ENCODE data around the gene TREML4.
A peak's percentile ranks its signal among the peaks of the same experiment; 100 is the strongest.
"Not testable (repeated sequence)": the region's sequence is repeated elsewhere in the genome, so short reads cannot be mapped to it uniquely, and the experiment has no call there.

TREML4 gene

DNA sequence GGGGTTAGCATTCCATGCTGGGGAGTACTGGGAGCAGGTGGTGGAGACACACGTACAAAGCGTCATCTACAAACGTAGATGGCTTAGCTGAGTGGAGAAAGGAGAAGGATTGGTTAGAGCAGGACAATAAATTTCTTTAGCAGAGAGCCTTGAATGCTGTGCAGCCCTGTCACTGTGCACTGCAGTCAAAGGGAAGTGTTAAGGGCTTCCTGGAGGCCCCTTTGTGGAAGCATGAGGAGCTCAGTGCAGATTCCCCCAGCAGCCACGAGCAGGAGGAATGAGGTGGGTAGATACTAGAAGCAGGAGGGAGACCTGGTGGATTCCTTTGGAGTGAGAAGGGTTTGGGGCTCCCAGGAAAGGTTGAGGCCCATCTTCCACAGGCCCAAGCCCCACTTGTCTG lies 6.1 kb upstream of the TREML4 start:
- H3K4me3 Mint-ChIP-seq, result no peak overlapping the region
- no peaks in the 10 kb centered on the region for H3K27me3 Mint-ChIP-seq
- H3K27ac Mint-ChIP-seq, result no peak overlapping the region
- no peak for ATAC-seq (replicated peaks)
- DNase-seq, result no peak
- H3K4me1 Mint-ChIP-seq, result peaks cover 12 to 25% of the 10 kb centered on the region in 2 donors
- no peaks in the 10 kb centered on the region for H3K9me3 Mint-ChIP-seq
- H3K36me3 Mint-ChIP-seq, result no peaks in the 10 kb centered on the region

- DNase-seq (no peak), ATAC-seq (replicated peaks) (no peak)
- H3K27ac Mint-ChIP-seq, result no peak overlapping the region
- peaks cover under 1% of the 10 kb centered on the region in 2 donors for H3K27me3 Mint-ChIP-seq
- H3K9me3 Mint-ChIP-seq, result no peaks in the 10 kb centered on the region
- H3K4me3 Mint-ChIP-seq, result no peak overlapping the region
- no peaks in the 10 kb centered on the region for H3K36me3 Mint-ChIP-seq
- peaks cover 13 to 26% of the 10 kb centered on the region in 2 donors for H3K4me1 Mint-ChIP-seq
Observed at GRCh38 chr6:41222513-41222912, 5.6 kb upstream of the TREML4 start.

DNA sequence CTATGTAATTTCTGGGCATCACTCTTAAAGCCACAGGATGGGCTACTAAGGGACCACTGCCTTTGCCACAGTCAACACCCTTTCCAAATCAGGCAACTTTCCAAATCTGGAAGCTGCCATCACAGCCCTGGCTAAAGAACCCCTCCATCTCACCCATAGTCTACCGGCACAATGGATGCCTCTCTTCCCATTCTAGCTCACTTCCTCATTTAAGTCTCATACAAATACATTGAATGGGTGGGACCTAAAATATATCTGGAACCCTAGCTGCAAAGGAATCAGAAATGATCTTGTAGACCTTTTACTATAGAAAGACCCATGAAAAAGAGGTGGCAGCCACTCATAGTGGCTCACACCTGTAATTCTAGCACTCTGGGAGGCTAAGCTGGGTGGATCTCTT lies 3.3 kb upstream of the TREML4 start:
- peaks cover 22 to 47% of the 10 kb centered on the region in 2 donors for H3K4me1 Mint-ChIP-seq
- H3K4me3 Mint-ChIP-seq, result no peak overlapping the region
- H3K9me3 Mint-ChIP-seq, result no peaks in the 10 kb centered on the region
- no peak for DNase-seq
- peaks cover 5% of the 10 kb centered on the region in 2 donors for H3K27me3 Mint-ChIP-seq
- no peak for ATAC-seq (replicated peaks)
- no peak overlapping the region for H3K27ac Mint-ChIP-seq
- no peaks in the 10 kb centered on the region for H3K36me3 Mint-ChIP-seq

GRCh38 chr6:41226752-41227151 lies 1.4 kb upstream of the TREML4 start:
- Mint-ChIP-seq H3K36me3 (no peaks in the 10 kb centered on the region), H3K4me3 (no peak overlapping the region), H3K4me1 (peaks cover 22 to 45% of the 10 kb centered on the region in 2 donors), H3K27me3 (peaks cover 5% of the 10 kb centered on the region in 2 donors), H3K9me3 (no peaks in the 10 kb centered on the region), H3K27ac (no peak overlapping the region)
- ATAC-seq (replicated peaks) (no peak), DNase-seq (no peak)

GRCh38 chr6:41228616-41229015 lies 467 bp downstream of the TREML4 start:
- peaks cover 18 to 33% of the 10 kb centered on the region in 2 donors for H3K4me1 Mint-ChIP-seq
- ATAC-seq (replicated peaks) (peak; percentile 58 to 59), DNase-seq (no peak)
- no peaks in the 10 kb centered on the region for H3K9me3 Mint-ChIP-seq
- peak overlapping the region; percentile 81 to 86 for H3K4me3 Mint-ChIP-seq
- peak overlapping the region; percentile 92 for H3K27ac Mint-ChIP-seq
- peaks cover 5% of the 10 kb centered on the region in 2 donors for H3K27me3 Mint-ChIP-seq
- no peaks in the 10 kb centered on the region for H3K36me3 Mint-ChIP-seq

DNA sequence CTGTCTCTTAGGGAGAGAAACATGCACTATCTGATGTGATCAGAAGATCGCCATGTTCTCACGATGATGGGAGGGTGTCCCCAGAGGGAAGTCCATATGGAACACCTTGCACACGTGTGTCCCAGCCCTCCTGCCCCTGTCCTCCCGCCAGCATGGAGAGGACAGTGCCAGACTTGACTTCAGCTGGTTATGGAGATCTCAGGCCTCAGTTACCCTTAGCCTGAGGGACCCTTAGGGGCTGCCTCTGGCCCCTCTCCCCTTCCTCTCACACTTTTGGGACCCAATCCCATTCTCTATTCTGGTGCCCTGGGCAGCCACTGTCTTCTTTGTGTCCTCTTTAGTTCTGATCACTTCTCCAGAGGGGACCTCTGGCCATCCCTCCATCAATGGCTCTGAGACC lies 1.6 kb downstream of the TREML4 start:
- Mint-ChIP-seq H3K27me3 (peaks cover 5% of the 10 kb centered on the region in 2 donors), H3K4me1 (peaks cover 13 to 26% of the 10 kb centered on the region in 2 donors), H3K27ac (no peak overlapping the region), H3K36me3 (no peaks in the 10 kb centered on the region), H3K9me3 (no peaks in the 10 kb centered on the region), H3K4me3 (no peak overlapping the region)
- DNase-seq (no peak), ATAC-seq (replicated peaks) (no peak)

DNA sequence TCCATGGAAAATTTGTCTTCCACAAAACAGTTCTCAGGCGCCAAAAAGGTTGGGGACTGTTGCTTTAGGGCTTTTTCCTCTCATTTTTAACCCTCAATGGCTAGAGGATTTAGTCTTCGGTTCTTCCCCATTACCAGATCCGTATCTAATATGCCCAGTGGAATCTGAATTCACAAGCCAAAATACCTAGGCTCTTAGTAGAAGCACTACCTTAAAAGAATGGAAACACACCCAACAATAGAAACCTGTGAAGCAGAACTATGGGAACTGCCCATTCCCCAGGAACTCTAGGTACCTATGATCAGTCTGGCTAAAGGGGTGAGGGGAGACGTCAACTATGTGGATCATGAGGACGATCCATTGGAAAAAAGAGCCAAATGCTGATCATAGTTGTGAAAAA lies 3.1 kb downstream of the TREML4 start:
- ATAC-seq (replicated peaks), result no peak
- no peaks in the 10 kb centered on the region for H3K9me3 Mint-ChIP-seq
- H3K27ac Mint-ChIP-seq, result no peak overlapping the region
- no peak overlapping the region for H3K4me3 Mint-ChIP-seq
- peaks cover 5% of the 10 kb centered on the region in 2 donors for H3K27me3 Mint-ChIP-seq
- no peaks in the 10 kb centered on the region for H3K36me3 Mint-ChIP-seq
- H3K4me1 Mint-ChIP-seq, result peaks cover 15 to 35% of the 10 kb centered on the region in 2 donors
- no peak for DNase-seq

GRCh38 chr6:41232667-41233066 lies 4.5 kb downstream of the TREML4 start:
- DNase-seq (no peak), ATAC-seq (replicated peaks) (no peak)
- Mint-ChIP-seq H3K4me1 (peaks cover 13 to 36% of the 10 kb centered on the region in 2 donors), H3K36me3 (no peaks in the 10 kb centered on the region), H3K4me3 (no peak overlapping the region), H3K27me3 (peaks cover 2 to 11% of the 10 kb centered on the region in 2 donors), H3K9me3 (no peaks in the 10 kb centered on the region), H3K27ac (no peak overlapping the region)

DNA sequence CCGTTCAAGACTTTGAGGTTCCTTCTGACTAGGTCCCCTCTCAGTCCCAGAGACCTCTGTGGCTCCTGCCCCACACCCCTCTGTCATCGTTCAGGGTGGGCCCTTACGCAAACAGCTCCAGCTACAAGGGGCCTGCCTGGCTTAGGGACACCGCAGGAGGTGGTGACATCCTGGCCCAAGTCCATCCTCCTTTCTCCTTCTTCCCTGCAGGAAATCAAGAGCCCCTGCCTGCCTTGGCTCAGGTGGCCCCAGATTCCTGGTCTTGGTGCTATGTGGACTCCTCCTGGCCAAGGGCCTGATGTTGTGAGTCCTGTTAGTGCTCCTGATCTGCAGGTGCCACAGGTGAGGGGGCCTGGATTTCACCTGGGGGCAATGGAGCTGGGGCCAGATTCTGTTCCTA lies 8.1 kb downstream of the TREML4 start:
- H3K4me3 Mint-ChIP-seq, result no peak overlapping the region
- ATAC-seq (replicated peaks), result no peak
- H3K9me3 Mint-ChIP-seq, result no peaks in the 10 kb centered on the region
- DNase-seq, result no peak
- H3K36me3 Mint-ChIP-seq, result no peaks in the 10 kb centered on the region
- peaks cover 9% of the 10 kb centered on the region in 2 donors for H3K27me3 Mint-ChIP-seq
- H3K27ac Mint-ChIP-seq, result no peak overlapping the region
- peaks cover 2 to 17% of the 10 kb centered on the region in 2 donors for H3K4me1 Mint-ChIP-seq

DNA sequence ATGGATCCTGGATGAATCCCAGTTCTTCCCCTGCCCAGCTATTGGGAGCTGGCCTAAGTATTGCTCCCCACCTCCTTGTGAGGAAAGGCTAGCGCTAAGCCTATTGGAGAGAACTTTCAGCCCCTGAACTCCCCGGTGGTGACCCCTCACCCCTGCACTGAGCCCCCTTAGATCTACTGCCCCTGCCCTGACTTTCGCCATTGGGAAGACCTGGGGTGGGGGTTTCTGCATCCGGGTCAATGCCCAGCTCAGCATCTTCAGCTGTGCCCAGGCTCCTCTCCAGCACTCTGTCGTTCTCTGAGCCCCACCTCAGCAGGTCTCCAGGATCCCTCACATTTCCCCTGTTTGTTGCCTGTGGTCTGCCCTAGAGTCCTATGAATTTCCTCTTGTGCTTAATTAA lies 9.0 kb downstream of the TREML4 start:
- H3K36me3 Mint-ChIP-seq, result no peaks in the 10 kb centered on the region
- peaks cover 9% of the 10 kb centered on the region in 2 donors for H3K27me3 Mint-ChIP-seq
- no peak for ATAC-seq (replicated peaks)

DNA sequence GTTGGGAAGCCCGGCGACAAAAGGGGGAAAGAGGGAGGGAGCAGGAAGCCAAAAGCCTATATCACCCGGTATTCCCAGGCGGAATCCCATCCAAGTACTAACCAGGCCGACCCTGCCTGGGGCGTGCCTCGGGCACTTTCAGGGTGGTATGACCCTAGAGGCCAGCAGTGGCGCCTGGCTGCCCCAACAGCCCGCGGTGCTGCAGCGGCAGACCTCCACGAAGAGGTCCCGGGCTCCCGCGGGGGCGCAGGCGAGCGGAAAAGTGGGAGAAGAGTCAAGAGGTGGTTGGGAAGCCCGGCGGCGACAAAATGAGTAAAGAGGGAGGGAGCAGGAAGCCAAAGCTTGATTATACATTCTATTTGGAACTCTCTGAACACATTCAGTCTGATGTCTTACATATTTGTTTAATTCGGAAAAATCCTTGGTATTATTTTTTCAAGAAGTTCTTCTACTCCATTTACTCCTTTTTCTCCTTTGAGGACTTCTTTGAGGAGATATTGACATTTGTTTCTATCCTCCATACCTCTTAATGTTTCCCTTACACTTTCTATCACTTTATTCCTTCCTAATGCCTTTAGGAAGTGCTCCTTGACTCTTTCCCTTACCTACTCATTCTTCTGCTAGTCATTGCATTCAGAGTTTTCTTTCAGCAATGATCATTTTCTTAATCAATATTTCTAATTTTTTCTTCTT lies 11.5 kb downstream of the TREML4 start:
- Mint-ChIP-seq H3K4me1 (peaks cover 7 to 24% of the 10 kb centered on the region in 2 donors), H3K27ac (no peak overlapping the region), H3K36me3 (no peaks in the 10 kb centered on the region), H3K27me3 (peaks cover 9 to 16% of the 10 kb centered on the region in 2 donors), H3K9me3 (no peaks in the 10 kb centered on the region), H3K4me3 (no peak overlapping the region)
- ATAC-seq (replicated peaks), result no peak
- no peak for DNase-seq

More for the DNA sequence above, 9.0 kb downstream of the TREML4 start:
- Mint-ChIP-seq H3K27ac (no peak overlapping the region), H3K4me3 (no peak overlapping the region), H3K4me1 (peaks cover 2 to 17% of the 10 kb centered on the region in 2 donors), H3K9me3 (no peaks in the 10 kb centered on the region)
- no peak for DNase-seq

DNA sequence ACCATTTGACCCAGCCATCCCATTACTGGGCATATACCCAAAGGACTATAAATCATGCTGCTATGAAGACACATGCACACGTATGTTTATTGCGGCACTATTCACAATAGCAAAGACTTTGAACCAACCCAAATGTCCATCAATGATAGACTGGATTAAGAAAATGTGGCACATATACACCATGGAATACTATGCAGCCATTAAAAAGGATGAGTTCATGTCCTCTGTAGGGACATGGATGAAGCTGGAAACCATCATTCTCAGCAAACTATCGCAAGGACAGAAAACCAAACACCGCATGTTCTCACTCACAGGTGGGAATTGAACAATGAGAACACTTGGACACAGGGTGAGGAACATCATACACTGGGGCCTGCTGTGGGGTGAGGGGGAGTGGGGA lies 18.4 kb downstream of the TREML4 start:
- not testable (repeated sequence) for H3K9me3 Mint-ChIP-seq; DNase-seq; H3K36me3 Mint-ChIP-seq; H3K27me3 Mint-ChIP-seq; H3K4me3 Mint-ChIP-seq; H3K27ac Mint-ChIP-seq; ATAC-seq (replicated peaks)
- peaks cover 10 to 13% of the 10 kb centered on the region in 2 donors for H3K4me1 Mint-ChIP-seq

DNA sequence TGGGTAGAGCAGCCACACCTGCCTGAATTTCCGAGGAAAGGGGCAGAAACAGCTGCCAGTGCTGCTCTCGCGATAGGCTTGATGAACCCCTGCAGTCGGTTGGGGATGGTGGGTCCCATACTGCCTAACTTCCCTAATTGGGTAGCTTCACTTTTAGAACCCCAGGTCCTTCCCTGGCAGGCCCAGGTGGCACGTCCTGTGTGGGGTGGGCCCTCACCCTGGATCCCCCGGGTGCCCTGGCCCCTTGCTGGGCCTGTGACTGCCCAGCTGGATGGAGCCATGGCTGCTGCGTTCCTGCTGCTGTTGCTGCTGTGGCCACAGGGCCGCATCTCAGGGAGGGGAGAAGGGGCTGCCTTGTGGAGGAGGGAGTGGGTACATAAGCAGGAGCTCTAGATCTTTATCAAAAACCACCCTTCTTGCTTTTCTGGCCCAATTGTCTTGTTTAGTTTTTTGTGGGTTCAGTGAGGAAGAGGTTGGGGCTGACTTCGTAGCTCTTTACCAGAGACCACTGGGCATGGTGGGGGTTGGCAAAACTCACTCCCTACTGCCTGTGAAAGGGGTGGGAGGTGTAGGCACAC lies 19.2 kb downstream of the TREML4 start:
- ATAC-seq (replicated peaks) (no peak), DNase-seq (no peak)
- H3K9me3 Mint-ChIP-seq, result peaks cover 0 to 3% of the 10 kb centered on the region in 2 donors
- H3K27ac Mint-ChIP-seq, result no peak overlapping the region
- H3K27me3 Mint-ChIP-seq, result peaks cover 0 to 11% of the 10 kb centered on the region in 2 donors
- no peak overlapping the region for H3K4me3 Mint-ChIP-seq
- H3K4me1 Mint-ChIP-seq, result peaks cover 10 to 13% of the 10 kb centered on the region in 2 donors
- H3K36me3 Mint-ChIP-seq, result no peaks in the 10 kb centered on the region

GRCh38 chr6:41247882-41248705 lies 19.9 kb downstream of the TREML4 start:
- Mint-ChIP-seq H3K4me3 (no peak overlapping the region), H3K27ac (no peak overlapping the region), H3K36me3 (no peaks in the 10 kb centered on the region), H3K9me3 (peaks cover 0 to 3% of the 10 kb centered on the region in 2 donors), H3K27me3 (peaks cover 0 to 5% of the 10 kb centered on the region in 2 donors), H3K4me1 (peaks cover 8 to 13% of the 10 kb centered on the region in 2 donors)
- DNase-seq, result no peak
- ATAC-seq (replicated peaks), result no peak
